HG02870 (cell line): ENCODE measurements around the gene KCNV2.

ENCODE experiments used
- ATAC-seq: cut with Tn5 transposase; IDR thresholded peaks from one replicate; pipeline ENCODE4 v1.9.1; 2021; ENCODE audit warnings: mild to moderate bottlenecking, moderate library complexity; ENCODE audit not compliant: unreplicated experiment

KCNV2 gene

GRCh38 chr9:2718698-2719033 is 1.4 kb downstream of the KCNV2 start:
- no peak for ATAC-seq

- no peak for ATAC-seq
Measured at GRCh38 chr9:2720179-2720654, 2.9 kb downstream of the KCNV2 start.

GRCh38 chr9:2722715-2723114 is 5.4 kb downstream of the KCNV2 start:
- no peak for ATAC-seq

- no peak for ATAC-seq
Measured at GRCh38 chr9:2723376-2724065, 6.2 kb downstream of the KCNV2 start.

- ATAC-seq, result no peak
Measured at GRCh38 chr9:2725126-2725525, 7.8 kb downstream of the KCNV2 start.

- no peak for ATAC-seq
Measured at GRCh38 chr9:2725898-2726649, 8.8 kb downstream of the KCNV2 start.

- ATAC-seq, result no peak
Measured at GRCh38 chr9:2726650-2727340, 9.5 kb downstream of the KCNV2 start.

- ATAC-seq, result no peak
Measured at GRCh38 chr9:2727374-2727773, 10.1 kb downstream of the KCNV2 start.

GRCh38 chr9:2727966-2728613 is 10.8 kb downstream of the KCNV2 start:
- ATAC-seq, result peak; percentile 65

- no peak for ATAC-seq
Measured at GRCh38 chr9:2729003-2729402, 11.7 kb downstream of the KCNV2 start.

- ATAC-seq, result no peak
Measured at GRCh38 chr9:2729721-2730120, 12.4 kb downstream of the KCNV2 start.

GRCh38 chr9:2730971-2731370 is 13.7 kb downstream of the KCNV2 start:
- no peak for ATAC-seq

- ATAC-seq, result no peak
Measured at GRCh38 chr9:2732492-2732891, 15.2 kb downstream of the KCNV2 start.

- no peak for ATAC-seq
Measured at GRCh38 chr9:2740616-2741015, 23.3 kb downstream of the KCNV2 start.

- no peak for ATAC-seq
Measured at GRCh38 chr9:2741441-2742158, 24.3 kb downstream of the KCNV2 start.

GRCh38 chr9:2742214-2742613 is 24.9 kb downstream of the KCNV2 start:
- ATAC-seq, result no peak

GRCh38 chr9:2743937-2744529 is 26.7 kb downstream of the KCNV2 start:
- ATAC-seq, result no peak

- ATAC-seq, result no peak
Measured at GRCh38 chr9:2745560-2746380, 28.5 kb downstream of the KCNV2 start.

GRCh38 chr9:2749485-2749884 is 32.2 kb downstream of the KCNV2 start:
- ATAC-seq, result no peak

GRCh38 chr9:2755285-2755684 is 38.0 kb downstream of the KCNV2 start:
- ATAC-seq, result no peak
